Endothelial cell of umbilical vein (primary cell): ENCODE measurements around the gene KSR1. TPM values are rescaled to one million over a fixed set of nuclear protein-coding genes. Genes with fewer than 3 reads are reported as not detected.

ENCODE experiments used
- BruUV-seq: library from RNA; stranded (reverse); fragments of 400-500 nt; replicated peaks from 2 replicates; lab custom pipeline; 2021; lab: Mats Ljungman, UMichigan
- CTCF ChIA-PET: fragments of 300-600, 350-600 bp; sonication (Branson Sonifier 250); formaldehyde crosslinking; loops from one replicate; lab custom pipeline; 2021; ENCODE audit warnings: antibody characterized with exemption, inconsistent platforms; lab: Charles Lee
- POLR2A ChIA-PET: fragments of 300-600, 350-600 bp; sonication (Branson Sonifier 250); formaldehyde crosslinking; loops from one replicate; lab custom pipeline; 2021; ENCODE audit warnings: antibody characterized with exemption, inconsistent platforms; lab: Charles Lee
- DNase-seq: peaks from one replicate; pipeline ENCODE4 v3.0.0-alpha.2; 2011; ENCODE audit warnings: low read depth, low spot score
- FAIRE-seq: peaks from 2 replicates; lab custom pipeline; 2011; peaks lifted over from hg19 to GRCh38; lab: Jason Lieb, UNC
- H2AFZ ChIP-seq: 2 replicates; pipeline ENCODE4 v1.6.0; 2012; ENCODE audit warnings: low read depth, low read length, control low read depth, inconsistent platforms
- H3K27ac ChIP-seq: 2 replicates; pipeline ENCODE4 v1.5.1; 2011; ENCODE audit warnings: low read depth, mild to moderate bottlenecking, control low read depth, low read length, moderate library complexity; ENCODE audit not compliant: insufficient read depth
- H3K27me3 ChIP-seq, 2 experiments: 2 replicates each; pipeline versions ENCODE4 v1.6.0 to v1.6.1; 2011; ENCODE audit warnings: low read length in 2 of 2, mixed read lengths in 1 of 2; ENCODE audit not compliant: control insufficient read depth in 2 of 2, insufficient read depth in 2 of 2
- H3K36me3 ChIP-seq, 2 experiments: 2 replicates in 1 of 2; 3 replicates in 1 of 2; pipeline ENCODE4 v1.5.1; 2011; ENCODE audit warnings: low read length in 2 of 2, mild to moderate bottlenecking in 1 of 2, moderate library complexity in 1 of 2; ENCODE audit not compliant: control insufficient read depth in 2 of 2, insufficient read depth in 2 of 2; ENCODE audit errors: extremely low read depth in 1 of 2
- H3K4me1 ChIP-seq: 3 replicates; pipeline ENCODE4 v1.5.1; 2011; ENCODE audit warnings: mild to moderate bottlenecking, low read length; ENCODE audit not compliant: control insufficient read depth, insufficient read depth; ENCODE audit errors: extremely low read depth
- H3K4me2 ChIP-seq: 2 replicates; pipeline ENCODE4 v1.6.1; 2011; ENCODE audit warnings: low read length, control low read depth, mixed read lengths; ENCODE audit not compliant: insufficient read depth
- H3K4me3 ChIP-seq, 3 experiments: fragments of 200-600 bp in 1 of 3; sonication (generic), shearing (Covaris generic) in 1 of 3; replicated peaks in 1 of 3; 2 replicates each; pipeline ENCODE4 v1.5.1; 2011 to 2016; ENCODE audit warnings: control low read depth in 3 of 3, low read length in 3 of 3, mild to moderate bottlenecking in 2 of 3, inconsistent platforms in 1 of 3, low read depth in 1 of 3, moderate library complexity in 1 of 3; ENCODE audit not compliant: insufficient read depth in 1 of 3
- H3K79me2 ChIP-seq: 2 replicates; pipeline ENCODE4 v1.6.0; 2012; ENCODE audit warnings: low read length, inconsistent platforms; ENCODE audit not compliant: control insufficient read depth, insufficient read depth
- H3K9ac ChIP-seq: replicated peaks from 2 replicates; pipeline ENCODE3; 2011; ENCODE audit warnings: low read length, control low read depth; ENCODE audit not compliant: insufficient read depth; ENCODE audit errors: extremely low read depth
- H3K9me1 ChIP-seq: replicated peaks from 3 replicates; pipeline ENCODE4 v1.6.0; 2011; ENCODE audit warnings: mild to moderate bottlenecking, low read length; ENCODE audit not compliant: control insufficient read depth, insufficient read depth; ENCODE audit errors: extremely low read depth
- H3K9me3 ChIP-seq: replicated peaks from 2 replicates; pipeline ENCODE4 v1.5.1; 2012; ENCODE audit warnings: low read length, inconsistent platforms; ENCODE audit not compliant: control insufficient read depth, insufficient read depth
- H4K20me1 ChIP-seq: replicated peaks from 2 replicates; pipeline ENCODE3; 2011; ENCODE audit warnings: mild to moderate bottlenecking, low read length; ENCODE audit not compliant: control insufficient read depth, insufficient read depth; ENCODE audit errors: extremely low read depth
- CTCF ChIP-seq, 2 donors: IDR thresholded peaks; 1 replicate in 1 of 2; 2 replicates in 1 of 2; pipeline ENCODE4 v1.5.1; 2011; ENCODE audit warnings: low read length in 2 of 2, mild to moderate bottlenecking in 2 of 2, moderate library complexity in 2 of 2, control low read depth in 1 of 2, inconsistent platforms in 1 of 2, low read depth in 1 of 2; ENCODE audit not compliant: insufficient read depth in 1 of 2; ENCODE audit errors: extremely low read depth in 1 of 2
- EZH2 ChIP-seq: IDR thresholded peaks from 2 replicates; pipeline ENCODE4 v1.6.1; 2012; ENCODE audit warnings: borderline replicate concordance, low read depth, mild to moderate bottlenecking, moderate library complexity, low read length, inconsistent platforms; ENCODE audit not compliant: severe bottlenecking
- FOS ChIP-seq: IDR thresholded peaks from 2 replicates; pipeline ENCODE4 v1.6.1; 2011; ENCODE audit warnings: mild to moderate bottlenecking, low read length, moderate library complexity, borderline replicate concordance; ENCODE audit not compliant: insufficient read depth
- GATA2 ChIP-seq: IDR thresholded peaks from 2 replicates; pipeline ENCODE4 v1.7.0; 2011; ENCODE audit warnings: low read depth, mild to moderate bottlenecking, moderate library complexity, mixed read lengths, low read length; ENCODE audit not compliant: insufficient read length, insufficient read depth
- JUN ChIP-seq: IDR thresholded peaks from 2 replicates; pipeline ENCODE4 v1.6.1; 2011; ENCODE audit warnings: borderline replicate concordance, low read depth; ENCODE audit not compliant: insufficient read length, insufficient read depth
- MAX ChIP-seq: IDR thresholded peaks from 2 replicates; pipeline ENCODE4 v1.6.1; 2011; ENCODE audit not compliant: insufficient read depth, insufficient read length
- MYC ChIP-seq: IDR thresholded peaks from one replicate; pipeline ENCODE4 v1.6.1; 2011; ENCODE audit warnings: mild to moderate bottlenecking, low read depth, low read length
- POLR2A ChIP-seq: IDR thresholded peaks from 2 replicates; pipeline ENCODE4 v1.6.1; 2012; ENCODE audit warnings: low read depth, mild to moderate bottlenecking, control low read depth, low read length
- POLR2AphosphoS5 ChIP-seq: IDR thresholded peaks from 2 replicates; pipeline ENCODE4 v1.6.1; 2012; ENCODE audit warnings: low read depth, mild to moderate bottlenecking, control low read depth, low read length, moderate library complexity; ENCODE audit not compliant: insufficient read depth
- dilution Hi-C: fragments of 300-500 bp; cut with MboI; formaldehyde crosslinking; loops from one replicate; pipeline ENCODE4 v1.15.0; 2019; ENCODE audit warnings: low sequenced_read_pairs; ENCODE audit not compliant: extremely low pct_ligation_motif_present
- intact Hi-C: fragments of 100-400 bp; cut with micrococcal nuclease; formaldehyde crosslinking; loops from one replicate; pipeline ENCODE4 v1.10.0; 2022
- polyA plus RNA-seq, 4 experiments: library from polyadenylated mRNA; depleted of rRNA in 3 of 4; stranded (reverse) in 3 of 4; unstranded in 1 of 4; fragments of >200 nt; gene quantifications; 2 replicates each; pipeline versions ENCODE4 v1.2.1 to v1.2.3, GENCODE V29; 2011 to 2012; ENCODE audit warnings: missing spikeins in 1 of 4
- total RNA-seq: library from RNA; stranded (reverse); gene quantifications from 2 replicates; pipeline ENCODE4 v1.2.3, GENCODE V29; 2021

The KSR1 gene
- total and polyA plus RNA-seq, 2 donors (not counting 3 experiments of a cell fraction or from before 2014, with no cell fraction given): 35.4 to 80.2 TPM

- ChIA-PET CTCF (no interaction called here), POLR2A (no interaction called here)
- no peak for TF ChIP-seq JUN
- TF ChIP-seq FOS: no peak
- TF ChIP-seq GATA2: no peak
- no peak for TF ChIP-seq POLR2A
- no peak for TF ChIP-seq EZH2
- TF ChIP-seq POLR2AphosphoS5: no peak
- no peak for TF ChIP-seq MAX
- no peak for TF ChIP-seq MYC
- TF ChIP-seq CTCF (IDR thresholded peaks at IDR 0.05; ENCODE audit: extremely low read depth in 1 of 2, insufficient read depth in 1 of 2, low read depth in 1 of 2, low read length in 2 of 2): no peak
- Histone ChIP-seq H3K27me3 (no peaks in the 10 kb centered on the region), H2AFZ (no peak overlapping the region), H4K20me1 (no peaks in the 10 kb centered on the region), H3K9me3 (no peaks in the 10 kb centered on the region), H3K27ac (no peak overlapping the region), H3K4me1 (peaks cover 13% of the 10 kb centered on the region), H3K79me2 (no peaks in the 10 kb centered on the region), H3K9ac (no peak overlapping the region), H3K4me2 (no peak overlapping the region), H3K9me1 (no peaks in the 10 kb centered on the region), H3K4me3 (no peak overlapping the region), H3K36me3 (peaks cover 9 to 38% of the 10 kb centered on the region in 2 experiments)
- dilution Hi-C loops (no loop called here), intact Hi-C loops (no loop called here)
- no peak for FAIRE-seq
- no peak for DNase-seq
- no TSS peak for BruUV-seq
Observed at GRCh38 chr17:27622986-27623385, 166.7 kb downstream of the KSR1 start.
